Keratinocyte (primary cell): ENCODE results near the gene BCL2L12. TPM values are rescaled to one million over a fixed set of nuclear protein-coding genes. Genes with fewer than 3 reads are reported as not detected.

Experiments used
- DNase-seq: peaks from one replicate; pipeline ENCODE4 v3.0.0-alpha.2; 2011; ENCODE audit warnings: low read depth, missing footprints, low spot score
- FAIRE-seq: peaks from 2 replicates; lab custom pipeline; 2011; peaks lifted over from hg19 to GRCh38; lab: Jason Lieb, UNC
- H2AFZ ChIP-seq: 2 replicates; pipeline ENCODE4 v1.6.0; 2012; ENCODE audit warnings: low read length, control low read depth, inconsistent platforms; ENCODE audit not compliant: control insufficient read depth
- H3K27ac ChIP-seq: 2 replicates; pipeline ENCODE4 v1.5.1; 2011; ENCODE audit warnings: low read length; ENCODE audit not compliant: control insufficient read depth, insufficient read depth
- H3K27me3 ChIP-seq: 3 replicates; pipeline ENCODE4 v1.6.0; 2011; ENCODE audit warnings: low read length; ENCODE audit not compliant: control insufficient read depth, insufficient read depth; ENCODE audit errors: extremely low read depth
- H3K36me3 ChIP-seq, 2 experiments: 2 replicates in 1 of 2; 3 replicates in 1 of 2; pipeline ENCODE4 v1.5.1; 2011; ENCODE audit warnings: low read length in 2 of 2, mild to moderate bottlenecking in 1 of 2; ENCODE audit not compliant: control insufficient read depth in 2 of 2, insufficient read depth in 2 of 2; ENCODE audit errors: extremely low read depth in 1 of 2
- H3K4me1 ChIP-seq: 3 replicates; pipeline ENCODE4 v1.5.1; 2011; ENCODE audit warnings: low read length; ENCODE audit not compliant: control insufficient read depth, insufficient read depth; ENCODE audit errors: extremely low read depth
- H3K4me2 ChIP-seq: 3 replicates; pipeline ENCODE4 v1.6.0; 2011; ENCODE audit warnings: low read depth, low read length; ENCODE audit not compliant: control insufficient read depth, insufficient read depth; ENCODE audit errors: extremely low read depth
- H3K4me3 ChIP-seq, 3 experiments: fragments of 200-600 bp in 1 of 3; sonication (generic) in 1 of 3; 2 replicates in 2 of 3; 3 replicates in 1 of 3; pipeline ENCODE4 v1.5.1; 2011 to 2016; ENCODE audit warnings: low read length in 3 of 3, mild to moderate bottlenecking in 3 of 3, control low read depth in 2 of 3, inconsistent platforms in 1 of 3, low read depth in 1 of 3, mixed read lengths in 1 of 3, mixed run types in 1 of 3, moderate library complexity in 1 of 3; ENCODE audit not compliant: control insufficient read depth in 2 of 3, insufficient read depth in 2 of 3; ENCODE audit errors: extremely low read depth in 1 of 3
- H3K79me2 ChIP-seq: 2 replicates; pipeline ENCODE4 v1.6.0; 2012; ENCODE audit warnings: low read length; ENCODE audit not compliant: control insufficient read depth, insufficient read depth
- H3K9ac ChIP-seq: 3 replicates; pipeline ENCODE4 v1.6.0; 2011; ENCODE audit warnings: low read length; ENCODE audit not compliant: control insufficient read depth, insufficient read depth; ENCODE audit errors: extremely low read depth
- H3K9me1 ChIP-seq: 3 replicates; pipeline ENCODE4 v1.6.0; 2011; ENCODE audit warnings: low read length; ENCODE audit not compliant: control insufficient read depth, insufficient read depth; ENCODE audit errors: extremely low read depth
- H3K9me3 ChIP-seq: 2 replicates; pipeline ENCODE4 v1.5.1; 2012; ENCODE audit warnings: low read depth, low read length; ENCODE audit not compliant: control insufficient read depth
- H4K20me1 ChIP-seq: 3 replicates; pipeline ENCODE4 v1.6.0; 2011; ENCODE audit warnings: low read length; ENCODE audit not compliant: control insufficient read depth, insufficient read depth; ENCODE audit errors: extremely low read depth
- CTCF ChIP-seq, 3 experiments: IDR thresholded peaks in 1 of 3; conservative IDR thresholded peaks in 1 of 3; optimal IDR thresholded peaks in 1 of 3; 2 replicates in 2 of 3; 3 replicates in 1 of 3; pipeline versions ENCODE3 to v1.5.1; 2011; ENCODE audit warnings: low read length in 3 of 3, mild to moderate bottlenecking in 3 of 3, moderate library complexity in 2 of 3, control low read depth in 1 of 3, inconsistent platforms in 1 of 3; ENCODE audit not compliant: insufficient read depth in 2 of 3; ENCODE audit errors: extremely low read depth in 1 of 3
- EZH2 ChIP-seq: IDR thresholded peaks from one replicate; pipeline ENCODE4 v1.6.1; 2012; ENCODE audit warnings: inconsistent platforms, mild to moderate bottlenecking, low read length, moderate library complexity
- dilution Hi-C: fragments of 300-500 bp; cut with MboI; formaldehyde crosslinking; loops from one replicate; pipeline ENCODE4 v1.7.0; 2020; ENCODE audit warnings: low sequenced_read_pairs; ENCODE audit not compliant: extremely low pct_ligation_motif_present
- polyA plus RNA-seq, 5 experiments: library from polyadenylated mRNA; depleted of rRNA in 3 of 5; stranded (reverse) in 3 of 5; stranded (forward) in 1 of 5; unstranded in 1 of 5; fragments of >200 nt; gene quantifications; 1 replicate in 1 of 5; 2 replicates in 3 of 5; 3 replicates in 1 of 5; pipeline versions ENCODE4 v1.2.1 to v1.2.3, GENCODE V29; 2011 to 2012; ENCODE audit warnings: missing spikeins in 2 of 5, low read depth in 1 of 5, low replicate concordance in 1 of 5

Gene BCL2L12
- polyA plus RNA-seq, 1 donor (not counting 4 experiments of a cell fraction or from before 2014, with no cell fraction given), result 14.8 TPM

GRCh38 chr19:49705919-49706318 lies 40.2 kb downstream of the BCL2L12 start:
- Histone ChIP-seq H3K36me3 (no peaks in the 10 kb centered on the region), H3K79me2 (no peaks in the 10 kb centered on the region), H3K9ac (no peak overlapping the region), H3K9me3 (no peaks in the 10 kb centered on the region), H3K27me3 (peaks cover 6% of the 10 kb centered on the region), H3K4me3 (no peak overlapping the region), H4K20me1 (no peaks in the 10 kb centered on the region), H3K4me2 (no peak overlapping the region), H2AFZ (no peak overlapping the region), H3K4me1 (no peaks in the 10 kb centered on the region), H3K9me1 (no peaks in the 10 kb centered on the region), H3K27ac (no peak overlapping the region)
- FAIRE-seq (no peak), DNase-seq (no peak)
- TF ChIP-seq CTCF (optimal IDR thresholded peaks at IDR 0.05 in 1 of 3, IDR thresholded peaks at IDR 0.05 in 1 of 3, conservative IDR thresholded peaks at IDR 0.05 in 1 of 3; ENCODE audit: extremely low read depth in 1 of 3, insufficient read depth in 2 of 3, low read length in 3 of 3) (no peak), EZH2 (no peak)
- dilution Hi-C loops, result no loop called here

- no peak overlapping the region for H3K27ac ChIP-seq
- no peaks in the 10 kb centered on the region for H3K9me3 ChIP-seq
- dilution Hi-C loops, result no loop called here
- no peaks in the 10 kb centered on the region for H3K27me3 ChIP-seq
- H3K9ac ChIP-seq, result no peak overlapping the region
- no peaks in the 10 kb centered on the region for H3K36me3 ChIP-seq
- H3K79me2 ChIP-seq, result no peaks in the 10 kb centered on the region
- H3K9me1 ChIP-seq, result no peaks in the 10 kb centered on the region
- no peak overlapping the region for H3K4me2 ChIP-seq
- H3K4me1 ChIP-seq, result no peaks in the 10 kb centered on the region
- H2AFZ ChIP-seq, result no peak overlapping the region
- no peaks in the 10 kb centered on the region for H4K20me1 ChIP-seq
- TF ChIP-seq CTCF (optimal IDR thresholded peaks at IDR 0.05 in 1 of 3, IDR thresholded peaks at IDR 0.05 in 1 of 3, conservative IDR thresholded peaks at IDR 0.05 in 1 of 3; ENCODE audit: extremely low read depth in 1 of 3, insufficient read depth in 2 of 3, low read length in 3 of 3) (no peak), EZH2 (no peak)
- no peak overlapping the region for H3K4me3 ChIP-seq
- no peak for DNase-seq
- no peak for FAIRE-seq
These were observed 44.7 kb downstream of the BCL2L12 start for GRCh38 chr19:49710372-49710951.
